Amygdala (tissue), 56 donors: ENCODE results near the gene OR13C9.
"Not testable (repeated sequence)": the region's sequence is repeated elsewhere in the genome, so short reads cannot be mapped to it uniquely, and the experiment has no call there.

Source experiments
- DNase-seq, 56 donors: peaks; one replicate each; lab custom pipeline; 2025; lab: John Stamatoyannopoulos, UW

OR13C9 gene

GRCh38 chr9:104618104-104618503 is at the start of gene OR13C9:
TSS of gene OR13C9 (minus strand) at chr9:104618204. CDS start at chr9:104618204, 0 bp downstream.
- DNase-seq, result no peak

DNA sequence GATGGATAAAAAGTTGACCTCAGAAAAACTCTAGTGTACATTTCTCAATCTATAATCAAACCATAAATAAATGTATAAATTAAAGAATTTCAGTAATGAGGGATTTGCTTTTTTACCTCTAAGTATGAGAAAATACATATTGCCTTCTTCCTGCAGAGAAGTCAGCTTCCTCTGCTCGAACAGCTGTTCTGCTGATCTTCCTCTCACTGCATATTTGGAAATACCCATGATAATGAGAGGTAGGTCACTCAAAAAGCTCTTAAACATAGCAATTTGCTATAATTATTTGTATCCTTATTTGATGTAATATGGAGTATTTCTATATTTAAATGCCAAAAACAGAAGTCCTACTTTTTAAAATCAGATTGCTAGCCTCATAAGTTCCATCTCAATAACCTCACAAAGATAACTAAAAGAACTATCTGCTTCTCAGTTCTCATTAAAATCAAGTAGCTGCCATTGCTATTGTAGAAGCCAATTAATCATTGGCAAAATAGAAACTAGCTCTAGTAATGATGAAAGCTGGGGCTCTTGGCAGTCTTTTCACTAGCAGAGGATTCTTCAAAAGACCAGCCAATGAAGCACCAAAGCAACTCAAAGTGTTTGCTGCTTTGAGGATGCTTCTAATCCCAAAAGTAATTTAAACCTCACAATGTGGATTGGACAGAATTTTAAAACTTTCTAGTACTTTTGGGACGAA is 40.6 kb upstream of the OR13C9 start:
- DNase-seq, result no peak

DNA sequence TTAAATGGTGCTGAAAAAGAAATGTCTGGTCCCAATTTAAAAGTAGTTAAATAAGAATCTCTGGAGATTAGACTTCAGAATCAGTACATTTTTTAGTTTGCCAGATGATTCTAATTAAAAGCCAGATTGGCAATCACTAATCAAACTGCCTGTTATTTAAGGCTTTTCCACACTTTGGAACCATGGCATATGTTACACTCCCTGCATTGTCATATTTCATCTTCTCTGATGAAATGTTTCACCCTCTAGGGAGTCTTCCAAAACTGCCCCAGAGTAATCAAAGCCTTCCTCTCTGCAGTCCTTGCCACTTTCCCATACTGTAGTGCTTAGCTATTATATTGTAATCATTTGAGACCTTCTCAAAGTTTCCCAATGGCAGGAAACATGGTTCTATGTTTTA is 17.5 kb upstream of the OR13C9 start:
- no peak for DNase-seq

DNA sequence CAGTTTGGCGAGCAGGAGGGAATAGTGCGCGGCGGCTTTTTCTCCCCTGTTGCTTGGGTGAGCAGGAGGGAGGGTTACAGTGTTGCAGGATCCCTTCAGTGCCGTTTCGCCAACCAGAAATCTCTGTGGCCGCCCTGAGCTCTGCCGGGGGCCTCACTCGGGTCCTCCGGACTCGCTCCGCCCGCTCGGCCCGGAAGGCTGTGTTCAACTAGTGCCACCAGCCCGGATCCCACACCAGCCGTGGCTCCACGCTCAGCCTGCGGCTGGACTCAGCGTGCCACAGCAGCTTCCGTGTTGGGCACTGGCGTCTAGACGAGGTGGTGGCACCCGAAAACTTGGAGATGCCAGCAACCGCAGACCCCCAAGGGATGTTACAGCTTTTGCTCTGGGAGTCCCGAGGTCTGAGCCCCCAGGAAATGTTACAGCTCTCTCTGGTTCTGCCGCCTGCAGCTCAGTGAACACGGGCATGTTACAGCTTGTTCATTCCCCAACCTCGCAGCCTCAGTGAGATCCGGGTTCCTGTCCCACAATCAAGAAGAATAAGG is 16.0 kb upstream of the OR13C9 start:
- DNase-seq, result no peak

GRCh38 chr9:104625964-104626363 is 8.0 kb upstream of the OR13C9 start:
- DNase-seq, result not testable (repeated sequence)

- DNase-seq, result no peak
These were observed 586 bp downstream of the OR13C9 start for GRCh38 chr9:104617418-104617817.

GRCh38 chr9:104611213-104611612 is 6.8 kb downstream of the OR13C9 start:
- no peak for DNase-seq

DNA sequence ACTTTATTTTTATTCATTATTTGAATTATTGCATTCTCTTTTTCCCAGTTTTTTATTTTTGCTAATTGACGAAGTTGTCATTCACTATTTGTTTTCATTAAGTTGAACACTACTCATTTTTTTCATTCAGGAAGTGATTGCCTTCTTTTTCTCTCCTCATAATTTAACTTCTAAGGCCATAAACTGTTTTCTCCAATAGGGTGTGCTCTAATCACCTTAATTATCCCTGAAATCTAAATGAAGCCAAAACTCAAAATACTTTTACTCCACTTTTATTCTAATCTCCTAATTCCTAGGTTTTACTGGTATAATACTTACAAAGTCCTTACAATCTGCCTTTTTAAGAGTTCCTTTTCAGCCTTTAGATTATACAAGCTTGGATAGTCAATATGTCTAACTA is 9.7 kb downstream of the OR13C9 start:
- no peak for DNase-seq

DNA sequence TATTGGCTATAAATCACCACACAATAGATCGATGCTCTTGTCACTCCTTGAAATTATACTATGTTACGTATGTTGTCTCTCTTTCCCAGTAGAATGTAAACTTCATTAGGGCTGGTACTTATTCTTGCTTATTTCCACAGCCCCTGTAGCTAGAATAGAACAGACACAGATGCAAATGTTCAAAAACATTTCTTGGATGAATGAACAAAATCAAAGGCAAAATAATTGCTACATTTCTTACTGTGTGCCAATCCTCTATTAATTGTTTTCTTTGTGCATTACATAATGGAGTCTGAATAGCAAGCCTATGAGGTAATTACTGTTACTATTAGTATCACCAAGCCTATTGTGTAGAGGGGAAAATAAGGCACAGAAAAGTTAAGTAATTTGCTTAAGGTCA is 11.9 kb downstream of the OR13C9 start:
- no peak for DNase-seq

GRCh38 chr9:104605527-104605926 is 12.5 kb downstream of the OR13C9 start, which contains the start of gene OR13C2:
TSS of gene OR13C2 (minus strand) at chr9:104605627. CDS start at chr9:104605627, 0 bp downstream.
- DNase-seq, result not testable (repeated sequence)

DNA sequence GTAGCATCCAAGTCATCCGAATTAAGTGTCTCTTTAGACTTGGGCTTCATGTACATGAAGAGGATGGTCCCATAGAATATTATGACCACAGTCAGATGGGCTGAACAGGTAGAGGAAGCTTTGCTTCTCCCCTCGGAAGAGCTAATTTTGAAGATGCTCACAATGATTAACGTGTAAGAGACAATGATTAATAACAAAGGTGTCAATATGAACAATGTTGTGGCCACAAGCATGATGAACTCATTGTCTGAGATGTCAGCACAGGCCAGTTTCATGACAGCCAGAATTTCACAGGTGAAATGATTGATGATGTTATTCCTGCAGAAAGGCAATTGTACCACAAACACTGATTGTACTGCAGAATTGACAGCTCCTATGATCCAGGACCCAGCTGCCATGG is 13.2 kb downstream of the OR13C9 start:
- no peak for DNase-seq

GRCh38 chr9:104599313-104599712 is 18.7 kb downstream of the OR13C9 start, which contains the start of gene OR13C5:
TSS of gene OR13C5 (minus strand) at chr9:104599413. CDS start at chr9:104599413, 0 bp downstream.
- not testable (repeated sequence) for DNase-seq

GRCh38 chr9:104598749-104599148 is 19.3 kb downstream of the OR13C9 start:
- not testable (repeated sequence) for DNase-seq

GRCh38 chr9:104589626-104590025 is 28.4 kb downstream of the OR13C9 start:
- DNase-seq, result no peak

- no peak for DNase-seq
These were observed 31.4 kb downstream of the OR13C9 start for GRCh38 chr9:104586496-104587180.

DNA sequence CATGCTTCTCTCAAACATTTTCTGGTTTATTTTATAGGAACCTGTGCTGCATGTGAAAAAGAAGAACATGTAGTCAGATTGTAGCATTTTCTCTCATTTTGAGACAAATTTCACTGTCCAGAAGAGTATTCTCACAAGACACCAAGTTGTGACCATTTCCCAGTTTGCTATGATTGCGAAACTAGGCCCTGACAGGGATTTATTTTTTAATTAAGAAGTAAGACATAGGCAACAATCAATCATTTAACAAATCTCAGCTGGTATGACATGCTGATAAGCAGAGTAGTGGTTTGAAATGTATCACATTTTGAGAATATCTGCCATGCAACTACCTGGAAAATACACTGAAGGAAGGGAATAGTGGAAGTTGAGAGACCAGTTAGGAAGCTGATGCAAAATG is 37.4 kb downstream of the OR13C9 start:
- DNase-seq, result no peak

DNA sequence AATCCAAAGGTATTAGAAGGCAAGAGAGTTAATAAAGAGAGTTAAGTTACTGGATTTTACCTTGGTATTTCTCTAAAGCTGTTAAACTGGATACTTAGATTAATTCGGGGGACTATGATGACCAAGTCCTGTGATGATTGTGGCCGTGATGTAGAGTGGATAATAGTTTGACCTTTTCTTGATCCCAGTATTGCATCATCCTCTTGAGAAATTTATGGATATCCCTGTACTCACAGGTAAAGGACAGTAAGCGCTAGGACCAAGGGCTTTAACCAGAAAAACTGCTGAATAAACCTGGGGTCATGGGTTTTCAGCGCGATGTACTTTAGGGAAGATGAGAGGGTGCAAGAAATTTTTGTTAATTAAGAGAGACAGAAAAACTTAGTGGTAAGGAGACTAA is 40.7 kb downstream of the OR13C9 start:
- DNase-seq, result no peak

- no peak for DNase-seq
These were observed 42.5 kb downstream of the OR13C9 start for GRCh38 chr9:104575456-104575855.

DNA sequence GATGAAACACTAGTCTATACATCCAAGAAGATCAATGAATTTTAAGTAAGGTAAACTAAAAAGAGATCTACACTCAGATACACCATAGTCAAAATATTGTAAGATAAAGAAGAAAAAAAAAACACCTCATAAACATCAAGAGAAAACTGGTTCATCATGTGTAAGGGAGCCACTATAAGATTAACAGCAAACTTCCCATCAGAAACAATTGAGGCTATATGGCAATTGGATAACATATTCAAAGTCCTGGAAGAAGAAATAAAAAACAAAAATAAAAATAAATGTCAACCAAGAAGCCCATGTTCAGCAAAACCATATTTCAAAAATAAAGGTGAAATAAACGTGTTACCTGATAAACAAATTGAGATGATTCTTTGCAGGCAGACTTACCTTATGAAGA is 45.4 kb downstream of the OR13C9 start:
- no peak for DNase-seq

GRCh38 chr9:104568868-104569267 is 49.1 kb downstream of the OR13C9 start, which contains the start of gene OR13C8:
TSS of gene OR13C8 (plus strand) at chr9:104569168. CDS start at chr9:104569168, 0 bp downstream.
- no peak for DNase-seq
